Esophagus mucosa (tissue), 1 donor: ENCODE data around the gene TPD52L2. TPM values are rescaled to one million over a fixed set of nuclear protein-coding genes. Genes with fewer than 3 reads are reported as not detected.

ENCODE experiments used
- ATAC-seq: fragments of 200-7000 bp; cut with Tn5 transposase; one replicate; pipeline ENCODE4 v1.9.1; 2020
- total RNA-seq: library from RNA; stranded (reverse); gene quantifications from one replicate; pipeline ENCODE4 v1.2.4, GENCODE V29; 2023
- donor health status: DM: yes; HTN: yes; CAD: no.

The TPD52L2 gene
- total RNA-seq, 1 donor from 2014 or later: 90.6 TPM

- ATAC-seq: no peak
Observed at GRCh38 chr20:63881451-63882226, 16.6 kb downstream of the TPD52L2 start.

GRCh38 chr20:63882257-63883200, 17.5 kb downstream of the TPD52L2 start:
- no peak for ATAC-seq

- no peak for ATAC-seq
Observed at GRCh38 chr20:63883201-63883593, 18.1 kb downstream of the TPD52L2 start.

GRCh38 chr20:63884506-63885263, 19.6 kb downstream of the TPD52L2 start:
- ATAC-seq: no peak

GRCh38 chr20:63885264-63886053, 20.4 kb downstream of the TPD52L2 start:
- ATAC-seq: peak; percentile 83

GRCh38 chr20:63886054-63886419, 21.0 kb downstream of the TPD52L2 start:
- ATAC-seq: no peak

GRCh38 chr20:63886921-63887320, 21.9 kb downstream of the TPD52L2 start:
- no peak for ATAC-seq

GRCh38 chr20:63889241-63890200, 24.5 kb downstream of the TPD52L2 start:
- peak; percentile 77 for ATAC-seq

- ATAC-seq: no peak
Observed at GRCh38 chr20:63890201-63890576, 25.1 kb downstream of the TPD52L2 start.

- no peak for ATAC-seq
Observed at GRCh38 chr20:63890616-63891015, 25.5 kb downstream of the TPD52L2 start.

- no peak for ATAC-seq
Observed at GRCh38 chr20:63891061-63892002, 26.3 kb downstream of the TPD52L2 start.

- ATAC-seq: no peak
Observed at GRCh38 chr20:63892402-63892801, 27.3 kb downstream of the TPD52L2 start.

GRCh38 chr20:63893999-63894357, 28.9 kb downstream of the TPD52L2 start:
- ATAC-seq: no peak

GRCh38 chr20:63894358-63895201, 29.5 kb downstream of the TPD52L2 start, which contains the start of gene DNAJC5:
DNAJC5 (plus strand) TSS chr20:63895126; CDS start chr20:63928346, 33,220 bp downstream.
- ATAC-seq: peak; percentile 90

GRCh38 chr20:63895202-63895951, 30.3 kb downstream of the TPD52L2 start:
- ATAC-seq: peak; percentile 1

- peak; percentile 36 for ATAC-seq
Observed at GRCh38 chr20:63895952-63896263, 30.8 kb downstream of the TPD52L2 start.

GRCh38 chr20:63896264-63897105, 31.4 kb downstream of the TPD52L2 start:
- ATAC-seq: peak; percentile 43
